ENCODE measurements around the gene ABCC6.

GRCh38 chr16:16182918-16183317 lies 40.4 kb downstream of the ABCC6 start:
- no peak for TF ChIP-seq ZSCAN20 (CRISPR knock-in tag; IDR thresholded peaks at IDR 0.05; ENCODE audit: borderline replicate concordance)
- no peak for TF ChIP-seq NR2C2 (CRISPR knock-in tag; IDR thresholded peaks at IDR 0.05; ENCODE audit: borderline replicate concordance)
- TF ChIP-seq TSC22D2 (CRISPR knock-in tag; IDR thresholded peaks at IDR 0.05; ENCODE audit: borderline replicate concordance), result no peak
- no peak for TF ChIP-seq ZNF878 (CRISPR knock-in tag; IDR thresholded peaks at IDR 0.05)
- no peak for TF ChIP-seq TARDBP (CRISPR knock-in tag; IDR thresholded peaks at IDR 0.05)
- TF ChIP-seq BCLAF1 (IDR thresholded peaks at IDR 0.05), result no peak
- TF ChIP-seq TP53 (CRISPR knock-in tag; conservative IDR thresholded peaks at IDR 0.05), result no peak
- TF ChIP-seq CTCF (CRISPR knock-in tag; IDR thresholded peaks at IDR 0.05), result no peak
- no peak for TF ChIP-seq MEIS2 (CRISPR knock-in tag; IDR thresholded peaks at IDR 0.05)
- TF ChIP-seq CERS6 (CRISPR knock-in tag; IDR thresholded peaks at IDR 0.05), result no peak
- no peak for TF ChIP-seq E2F5 (CRISPR knock-in tag; conservative IDR thresholded peaks at IDR 0.05)

All from HepG2 (cell line).